Thoracic aorta (tissue), 2 donors: ENCODE data around the gene PARP12. TPM values are rescaled to one million over a fixed set of nuclear protein-coding genes. Genes with fewer than 3 reads are reported as not detected.

Experiments
- ATAC-seq: fragments of 150-250 bp; one replicate; pipeline ENCODE4 v1.8.0; 2017; ENCODE audit warnings: low read depth; ENCODE audit not compliant: insufficient number of reproducible peaks, low FRiP score
- DNase-seq: peaks from one replicate; pipeline ENCODE4 v3.0.0-alpha.2; 2020; ENCODE audit warnings: low spot score
- H3K27ac ChIP-seq, 2 donors: fragments of 200-600 bp; sonication (generic); 1 replicate in 1 of 2; 2 replicates in 1 of 2; pipeline ENCODE4 v1.5.1; 2016; ENCODE audit warnings: mild to moderate bottlenecking in 2 of 2, moderate library complexity in 2 of 2
- H3K27me3 ChIP-seq: fragments of 200-600 bp; sonication (generic); replicated peaks from 2 replicates; pipeline ENCODE4 v1.6.0; 2016; ENCODE audit warnings: mild to moderate bottlenecking; ENCODE audit not compliant: insufficient read depth
- H3K36me3 ChIP-seq: fragments of 200-600 bp; sonication (generic); one replicate; pipeline ENCODE4 v1.5.1; 2016
- H3K4me1 ChIP-seq, 2 donors: fragments of 200-600 bp; sonication (generic); 1 replicate in 1 of 2; 2 replicates in 1 of 2; pipeline versions ENCODE4 v1.5.1 to v1.6.0; 2016; ENCODE audit warnings: low read depth in 2 of 2, mild to moderate bottlenecking in 1 of 2; ENCODE audit not compliant: control insufficient read depth in 1 of 2
- H3K4me3 ChIP-seq: fragments of 200-600 bp; sonication (generic); 2 replicates; pipeline ENCODE4 v1.5.1; 2016; ENCODE audit warnings: mild to moderate bottlenecking
- H3K9me3 ChIP-seq: fragments of 200-600 bp; sonication (generic); 2 replicates; pipeline ENCODE4 v1.5.1; 2016
- total RNA-seq, 2 donors: library from RNA; depleted of rRNA; stranded (reverse); fragments of >200 nt; gene quantifications; one replicate each; pipeline versions ENCODE4 v1.1.0 to v1.2.3, GENCODE V29; 2016
- TF ChIP-seq, protein P1 (sequence below): fragments of 200-600 bp; sonication (generic); IDR thresholded peaks from one replicate; pipeline ENCODE4 v1.5.1; 2019; ENCODE audit warnings: antibody characterized with exemption

PARP12 gene
- total RNA-seq, 2 donors from 2014 or later = 51.6 to 53.1 TPM

DNA sequence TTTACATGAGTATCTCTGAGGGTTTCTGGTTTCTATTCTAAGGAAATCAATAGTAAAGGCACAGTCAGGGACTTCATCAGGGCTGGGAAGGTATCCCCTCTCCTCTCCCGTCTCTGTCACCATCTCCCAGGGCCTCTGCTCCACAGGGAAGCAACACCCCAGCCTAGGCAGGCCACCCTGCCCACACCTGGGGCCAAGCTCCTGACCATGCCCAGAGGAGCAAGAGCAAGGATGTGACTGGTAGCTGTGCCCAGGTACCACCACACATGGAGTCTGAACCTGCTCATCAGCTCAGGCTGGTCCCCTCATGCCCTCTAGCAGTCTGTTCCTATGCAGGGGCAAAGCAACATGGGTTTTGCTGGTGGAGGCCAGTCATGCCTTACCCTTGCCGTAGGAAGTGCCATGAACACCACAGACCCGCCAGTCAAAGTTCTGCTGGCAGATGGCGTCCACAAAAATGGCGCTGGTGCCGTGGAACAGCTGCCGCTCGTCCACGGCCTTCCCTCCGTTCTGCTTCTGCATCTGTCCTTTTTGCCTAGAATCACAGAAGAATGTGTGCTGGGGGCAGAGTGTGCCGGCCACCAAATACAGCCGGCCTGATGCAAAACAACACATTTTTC lies 36.8 kb downstream of the PARP12 start:
- H3K9me3 ChIP-seq = no peaks in the 10 kb centered on the region
- DNase-seq (no peak), ATAC-seq (no peak)
- no peak overlapping the region for H3K4me3 ChIP-seq
- H3K27me3 ChIP-seq = no peaks in the 10 kb centered on the region
- H3K27ac ChIP-seq = no peak overlapping the region
- peaks cover 9% of the 10 kb centered on the region for H3K36me3 ChIP-seq
- TF ChIP-seq, protein P1, sequence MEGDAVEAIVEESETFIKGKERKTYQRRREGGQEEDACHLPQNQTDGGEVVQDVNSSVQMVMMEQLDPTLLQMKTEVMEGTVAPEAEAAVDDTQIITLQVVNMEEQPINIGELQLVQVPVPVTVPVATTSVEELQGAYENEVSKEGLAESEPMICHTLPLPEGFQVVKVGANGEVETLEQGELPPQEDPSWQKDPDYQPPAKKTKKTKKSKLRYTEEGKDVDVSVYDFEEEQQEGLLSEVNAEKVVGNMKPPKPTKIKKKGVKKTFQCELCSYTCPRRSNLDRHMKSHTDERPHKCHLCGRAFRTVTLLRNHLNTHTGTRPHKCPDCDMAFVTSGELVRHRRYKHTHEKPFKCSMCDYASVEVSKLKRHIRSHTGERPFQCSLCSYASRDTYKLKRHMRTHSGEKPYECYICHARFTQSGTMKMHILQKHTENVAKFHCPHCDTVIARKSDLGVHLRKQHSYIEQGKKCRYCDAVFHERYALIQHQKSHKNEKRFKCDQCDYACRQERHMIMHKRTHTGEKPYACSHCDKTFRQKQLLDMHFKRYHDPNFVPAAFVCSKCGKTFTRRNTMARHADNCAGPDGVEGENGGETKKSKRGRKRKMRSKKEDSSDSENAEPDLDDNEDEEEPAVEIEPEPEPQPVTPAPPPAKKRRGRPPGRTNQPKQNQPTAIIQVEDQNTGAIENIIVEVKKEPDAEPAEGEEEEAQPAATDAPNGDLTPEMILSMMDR = no peak
- H3K4me1 ChIP-seq = peaks cover 2 to 18% of the 10 kb centered on the region in 2 donors

DNA sequence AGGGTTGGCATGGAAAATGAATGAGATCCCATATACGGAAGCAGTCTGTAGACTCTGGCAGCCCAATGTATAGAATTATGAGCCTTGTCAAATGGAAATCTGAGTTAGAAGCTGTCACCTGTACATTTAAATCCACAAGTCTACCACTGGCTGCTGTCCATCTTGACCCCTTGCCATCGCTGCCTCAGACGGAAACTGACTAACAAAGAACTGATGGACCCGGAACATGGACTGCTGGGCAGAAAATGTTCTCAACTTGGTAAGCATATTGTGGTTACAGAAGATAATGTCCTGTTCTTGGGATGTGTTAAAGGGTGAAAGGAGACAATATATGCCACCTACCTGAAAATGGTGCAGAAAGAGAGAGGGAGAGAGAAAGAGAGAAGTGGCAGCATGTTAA lies 37.5 kb downstream of the PARP12 start:
- Histone ChIP-seq H3K4me3 (no peak overlapping the region), H3K36me3 (peaks cover 9% of the 10 kb centered on the region), H3K27me3 (no peaks in the 10 kb centered on the region), H3K27ac (no peak overlapping the region), H3K4me1 (peaks cover 2 to 18% of the 10 kb centered on the region in 2 donors), H3K9me3 (no peaks in the 10 kb centered on the region)
- no peak for ATAC-seq
- no peak for DNase-seq
- TF ChIP-seq, protein P1 = no peak

DNA sequence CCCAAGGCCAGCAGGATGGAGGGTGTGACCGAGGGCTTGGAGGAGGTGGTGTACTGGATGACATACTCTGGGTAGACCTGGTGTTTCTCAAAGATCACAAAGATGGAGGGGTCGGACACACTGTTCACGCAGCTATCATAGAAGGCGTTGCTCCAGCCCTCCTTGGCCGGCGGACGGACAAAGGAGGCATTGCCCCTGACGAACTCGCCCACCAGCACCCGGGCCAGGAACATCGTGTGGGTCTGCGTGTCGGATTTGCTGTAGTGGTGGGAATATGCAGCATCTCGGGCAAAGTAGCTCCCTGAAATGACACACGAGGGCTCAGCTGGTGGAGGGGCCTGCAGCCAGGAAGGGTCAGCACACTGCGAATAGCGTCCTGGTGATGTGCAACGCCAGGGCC lies 38.2 kb downstream of the PARP12 start:
- Histone ChIP-seq H3K4me3 (no peak overlapping the region), H3K27ac (no peak overlapping the region), H3K36me3 (peaks cover 9% of the 10 kb centered on the region), H3K4me1 (peaks cover 2 to 18% of the 10 kb centered on the region in 2 donors), H3K9me3 (no peaks in the 10 kb centered on the region), H3K27me3 (no peaks in the 10 kb centered on the region)
- no peak for ATAC-seq
- DNase-seq = no peak
- TF ChIP-seq, protein P1 = no peak

DNA sequence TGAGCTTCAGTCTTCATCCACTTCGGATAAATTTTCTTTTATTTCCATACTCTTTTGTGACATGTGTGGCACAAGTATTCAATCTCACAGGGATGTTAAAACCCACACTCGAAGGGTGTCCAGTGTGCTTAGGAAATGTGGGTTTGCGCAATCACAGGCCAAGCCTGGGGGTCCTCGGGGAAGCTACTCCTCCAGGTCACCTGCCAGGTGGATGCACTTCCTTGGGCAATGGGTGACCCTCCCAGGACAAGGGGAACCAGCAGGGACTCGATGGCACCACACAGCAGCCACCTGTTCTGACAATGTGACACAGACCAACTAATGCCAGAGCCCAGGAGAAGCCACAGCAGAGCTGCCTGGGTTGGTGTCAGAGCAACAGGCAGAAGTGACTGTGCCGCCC lies 39.0 kb downstream of the PARP12 start:
- no peaks in the 10 kb centered on the region for H3K27me3 ChIP-seq
- H3K4me3 ChIP-seq = no peak overlapping the region
- H3K27ac ChIP-seq = no peak overlapping the region
- ATAC-seq = no peak
- DNase-seq = no peak
- H3K36me3 ChIP-seq = peaks cover 9% of the 10 kb centered on the region
- H3K9me3 ChIP-seq = no peaks in the 10 kb centered on the region
- TF ChIP-seq, protein P1 = no peak
- peaks cover 2 to 18% of the 10 kb centered on the region in 2 donors for H3K4me1 ChIP-seq

DNA sequence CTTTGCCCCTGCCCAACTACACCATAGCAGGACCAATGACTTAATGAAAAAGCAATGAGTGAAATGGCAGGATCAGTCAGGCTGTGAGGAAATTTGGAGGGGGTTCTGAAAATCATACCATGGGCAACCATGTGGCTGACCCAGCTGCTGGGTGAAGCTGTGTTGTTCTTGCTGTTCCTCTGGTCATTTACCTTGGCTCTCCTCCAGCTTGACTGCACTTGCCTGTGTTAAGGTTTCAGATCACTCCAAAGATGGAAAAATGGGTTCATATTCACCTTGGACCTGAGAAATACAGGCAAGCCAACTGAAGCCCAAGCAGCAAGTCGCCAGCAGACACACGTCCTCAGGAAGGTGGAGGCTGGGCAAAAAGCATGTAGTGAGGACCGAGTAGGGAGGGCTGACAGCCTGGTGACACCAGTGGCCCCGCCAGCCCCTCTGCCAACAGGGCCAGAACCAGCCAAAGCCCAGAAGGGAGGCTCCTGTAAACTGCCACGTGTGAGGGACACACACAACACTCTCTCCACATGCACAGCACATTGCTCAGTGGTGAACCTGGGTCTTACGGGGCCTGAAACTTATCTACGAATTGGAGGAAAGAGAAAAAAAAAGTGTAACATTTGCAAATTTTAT lies 40.1 kb downstream of the PARP12 start:
- Histone ChIP-seq H3K27me3 (no peaks in the 10 kb centered on the region), H3K9me3 (no peaks in the 10 kb centered on the region), H3K27ac (peak overlapping the region in 1 of 2 donors; percentile 38), H3K36me3 (peaks cover 4% of the 10 kb centered on the region), H3K4me3 (no peak overlapping the region), H3K4me1 (peaks cover 2 to 18% of the 10 kb centered on the region in 2 donors)
- no peak for DNase-seq
- TF ChIP-seq, protein P1 = no peak
- ATAC-seq = peak; percentile 44
